GM21526 (cell line): ENCODE data around the gene UNG.
"Not testable (repeated sequence)": the region's sequence is repeated elsewhere in the genome, so short reads cannot be mapped to it uniquely, and the experiment has no call there.

ENCODE experiments used
- ATAC-seq: cut with Tn5 transposase; IDR thresholded peaks from one replicate; pipeline ENCODE4 v1.9.1; 2021; ENCODE audit warnings: moderate library complexity; ENCODE audit not compliant: unreplicated experiment, low FRiP score

The UNG gene

GRCh38 chr12:109116611-109116949, 19.2 kb downstream of the UNG start:
- no peak for ATAC-seq

DNA sequence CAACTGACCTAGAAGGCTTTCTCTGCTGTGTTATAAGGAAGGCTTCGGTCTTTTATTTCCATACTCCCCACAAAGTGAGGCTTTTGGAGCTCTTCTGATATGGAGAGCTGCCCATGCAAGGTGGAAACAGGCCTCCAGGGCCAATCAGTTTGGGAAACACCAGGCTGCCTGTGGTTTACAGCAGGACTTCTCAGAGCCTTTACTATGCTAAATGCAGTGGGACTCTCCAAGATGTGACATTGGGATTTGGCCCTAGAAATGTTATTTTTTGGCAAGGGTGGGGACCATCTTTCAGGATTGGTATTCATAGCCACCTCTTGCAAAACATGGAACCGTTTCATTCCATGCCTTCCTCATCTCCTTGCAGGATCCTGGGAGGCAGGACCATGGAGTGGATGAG, 22.7 kb downstream of the UNG start:
- ATAC-seq, result no peak

DNA sequence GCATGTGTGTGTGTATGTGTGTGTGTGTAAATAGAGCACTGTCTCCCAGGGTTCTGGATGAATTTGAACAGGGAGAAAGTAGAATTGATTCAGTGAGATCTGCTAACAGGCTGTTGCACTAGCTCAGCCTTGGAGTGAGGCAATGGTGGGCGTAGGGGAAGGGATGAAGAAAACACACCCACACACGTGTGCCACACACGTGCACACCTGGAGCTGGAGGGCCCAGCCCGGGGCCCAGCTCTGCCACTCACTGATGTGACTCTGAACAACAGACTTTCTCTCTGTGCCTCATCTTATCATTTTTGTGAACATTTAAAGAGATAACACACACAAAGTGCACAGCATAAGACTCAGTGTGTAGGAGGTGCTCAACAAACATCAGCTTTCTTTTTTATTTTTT, 23.2 kb downstream of the UNG start:
- no peak for ATAC-seq

DNA sequence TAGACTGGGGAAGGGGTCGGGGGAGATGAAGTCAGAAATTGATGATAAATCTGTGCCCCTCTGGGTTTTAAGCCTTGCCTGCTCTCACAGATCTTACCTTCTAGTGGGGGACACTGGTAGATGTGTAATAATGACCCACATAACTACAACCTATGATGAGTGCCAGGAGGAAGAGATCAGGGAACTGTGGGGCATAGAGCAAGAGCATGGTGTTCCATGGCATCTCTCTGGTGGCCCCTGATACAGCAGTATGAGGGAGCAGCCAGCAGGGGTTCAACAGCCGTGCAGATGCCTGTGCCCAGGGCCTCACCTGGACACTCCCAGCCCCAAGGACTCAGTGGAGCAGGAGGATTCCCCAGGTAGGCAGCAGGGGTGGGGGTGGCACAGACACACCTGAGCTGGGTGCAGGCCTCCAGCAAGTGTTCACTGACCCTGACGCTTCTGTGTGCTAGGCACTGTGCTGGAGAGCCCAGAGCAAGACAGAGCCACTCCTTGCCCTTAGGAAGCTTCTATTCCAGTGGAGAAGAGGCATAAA, 24.0 kb downstream of the UNG start:
- ATAC-seq, result no peak

GRCh38 chr12:109124878-109125648, 27.7 kb downstream of the UNG start:
- no peak for ATAC-seq

- no peak for ATAC-seq
Observed at GRCh38 chr12:109125791-109126190, 28.4 kb downstream of the UNG start.

DNA sequence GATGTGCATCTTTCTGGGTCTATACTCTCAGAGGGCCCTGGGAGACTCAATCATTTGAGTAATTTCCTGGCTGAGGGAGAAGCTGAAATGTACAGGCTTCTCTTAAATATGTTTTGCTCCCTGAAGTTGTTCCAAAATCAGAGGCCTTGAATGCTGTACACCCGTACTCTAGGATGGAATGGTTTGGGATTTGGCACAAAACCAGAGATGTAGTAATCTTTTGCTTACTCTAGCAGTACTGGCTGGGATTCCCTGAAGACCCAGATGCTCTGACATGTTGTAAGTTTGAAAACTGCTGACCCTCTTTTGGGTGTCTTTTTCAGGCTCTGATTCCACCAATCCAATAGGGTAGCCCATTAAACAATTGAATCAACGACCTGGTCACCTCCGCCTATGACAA, 29.4 kb downstream of the UNG start:
- ATAC-seq, result no peak

DNA sequence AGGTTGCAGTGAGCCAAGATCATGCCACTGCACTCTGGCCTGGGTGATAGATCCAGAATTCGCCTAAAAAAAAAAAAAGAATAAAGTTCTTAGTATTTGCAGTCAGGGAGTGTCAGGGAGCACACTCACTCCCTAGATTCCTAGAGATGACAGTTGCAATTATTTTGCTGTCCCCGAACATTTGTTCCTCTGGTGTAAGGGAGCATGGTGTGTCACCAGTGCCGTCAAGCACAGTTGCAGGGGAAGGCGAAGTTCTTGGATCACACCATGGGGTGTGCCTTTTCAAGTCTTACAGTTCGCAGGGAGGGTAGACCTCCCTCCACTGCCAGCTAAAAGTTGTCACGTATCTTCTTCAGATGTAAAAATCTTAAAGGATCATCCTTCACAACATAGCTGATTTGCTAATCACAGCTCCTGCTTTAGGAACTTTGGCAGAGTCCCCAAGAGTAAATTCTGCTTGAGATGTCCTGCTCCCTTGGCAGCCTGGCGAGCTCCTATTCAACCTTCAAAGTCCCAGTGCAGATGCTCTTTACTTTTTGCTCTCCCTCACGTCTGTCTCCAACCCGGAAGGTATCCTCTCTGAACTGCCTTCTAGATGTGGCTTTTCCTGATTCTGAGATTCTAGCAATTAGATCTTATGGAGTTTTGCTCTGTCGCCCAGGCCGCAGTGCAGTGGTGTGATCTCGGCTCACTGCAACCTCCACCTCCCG, 30.3 kb downstream of the UNG start:
- ATAC-seq, result no peak

DNA sequence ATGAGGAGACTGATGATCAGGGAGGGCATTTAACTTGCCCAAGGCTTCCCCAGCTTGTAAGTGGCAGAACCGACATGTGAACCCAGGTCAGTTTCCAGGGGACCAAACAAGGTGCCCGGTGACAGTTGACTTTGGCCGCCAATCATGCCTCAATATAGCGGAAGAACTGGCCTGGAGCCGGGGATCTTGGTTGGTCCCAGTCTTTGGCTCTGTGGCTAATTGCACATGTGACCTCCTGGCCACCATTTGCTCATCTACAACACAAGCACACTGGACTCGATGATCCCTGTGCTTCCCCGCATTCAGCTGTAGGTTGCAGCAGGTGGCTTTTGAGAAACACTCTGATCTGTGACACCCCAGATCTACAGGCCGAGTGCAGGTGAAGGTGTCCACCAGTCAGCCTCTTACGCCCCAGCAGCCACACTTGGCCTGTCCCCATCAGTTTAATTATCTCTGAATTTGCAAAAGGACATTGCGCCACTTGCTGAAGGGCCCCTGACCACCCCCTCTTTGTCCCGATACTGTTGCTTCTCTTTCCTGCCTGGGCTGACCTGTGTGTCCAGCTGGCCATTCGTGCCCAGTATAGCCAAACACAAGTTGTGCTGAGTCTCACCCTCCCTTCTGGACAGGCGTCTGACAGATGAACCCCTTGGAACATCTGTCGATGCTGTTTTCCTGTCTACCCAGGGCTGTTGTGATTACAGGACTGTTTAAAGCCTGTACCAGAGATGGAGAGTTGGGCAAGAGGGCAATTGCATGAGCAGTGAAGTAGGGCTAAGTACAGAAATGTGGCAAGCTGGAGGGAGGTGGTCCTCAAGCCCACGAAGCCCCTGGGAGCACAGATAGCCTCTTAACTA, 33.1 kb downstream of the UNG start:
- ATAC-seq, result no peak

GRCh38 chr12:109131154-109132050, 34.0 kb downstream of the UNG start:
- ATAC-seq, result no peak

DNA sequence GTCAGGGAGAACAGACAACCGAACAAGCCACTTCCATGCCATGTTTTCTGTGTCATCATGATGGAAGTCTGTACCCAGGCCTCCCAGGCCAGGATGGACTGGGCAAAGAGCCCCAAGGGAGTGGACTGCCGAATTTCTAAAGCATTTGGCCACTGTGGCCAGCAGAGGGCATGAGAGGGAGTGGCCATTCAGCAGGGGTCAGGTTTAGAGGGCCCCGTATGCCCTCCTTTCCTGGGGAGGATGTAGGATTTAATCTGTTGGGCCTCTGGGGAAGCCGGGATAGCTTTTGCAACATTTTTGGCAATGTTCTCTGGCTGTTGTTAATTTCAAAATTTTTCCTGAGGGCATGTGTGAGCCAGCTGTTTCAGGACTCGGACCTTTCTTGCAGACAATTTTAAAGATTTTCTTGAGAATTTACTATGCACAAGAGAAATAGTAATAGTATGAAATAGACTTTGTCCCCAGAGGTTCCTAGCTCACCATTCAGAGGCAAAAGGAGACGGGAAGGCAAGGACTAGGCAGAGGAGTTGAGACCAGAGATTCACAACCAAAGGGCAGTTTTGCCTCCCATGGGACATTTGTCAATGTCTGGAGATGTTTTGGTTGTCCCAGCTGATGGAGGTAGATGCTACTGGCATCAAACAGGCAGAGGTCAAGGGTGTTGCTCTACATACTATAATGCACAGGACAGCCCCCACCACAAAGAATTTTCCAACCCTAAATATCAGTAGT, 37.0 kb downstream of the UNG start:
- no peak for ATAC-seq

DNA sequence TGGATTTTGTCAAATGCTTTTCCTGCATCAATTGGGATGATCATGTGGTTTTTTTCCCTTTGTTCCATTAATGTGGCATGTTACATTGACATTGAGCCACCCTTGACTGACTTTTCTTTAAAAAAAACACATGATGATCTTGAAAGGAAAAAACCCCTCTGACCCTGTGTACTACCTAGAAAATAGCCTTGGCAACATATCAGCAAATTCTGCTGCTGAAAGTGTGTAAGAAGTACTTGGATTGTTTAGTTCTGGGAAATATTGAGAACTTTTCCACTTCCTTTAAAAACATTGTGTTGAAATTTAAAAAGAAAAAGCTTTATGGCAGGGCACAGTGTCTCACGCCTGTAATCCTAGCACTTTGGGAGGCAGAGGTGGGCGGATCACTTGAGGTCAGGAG, 39.7 kb downstream of the UNG start:
- no peak for ATAC-seq

GRCh38 chr12:109139360-109139759, 42.0 kb downstream of the UNG start:
- no peak for ATAC-seq

DNA sequence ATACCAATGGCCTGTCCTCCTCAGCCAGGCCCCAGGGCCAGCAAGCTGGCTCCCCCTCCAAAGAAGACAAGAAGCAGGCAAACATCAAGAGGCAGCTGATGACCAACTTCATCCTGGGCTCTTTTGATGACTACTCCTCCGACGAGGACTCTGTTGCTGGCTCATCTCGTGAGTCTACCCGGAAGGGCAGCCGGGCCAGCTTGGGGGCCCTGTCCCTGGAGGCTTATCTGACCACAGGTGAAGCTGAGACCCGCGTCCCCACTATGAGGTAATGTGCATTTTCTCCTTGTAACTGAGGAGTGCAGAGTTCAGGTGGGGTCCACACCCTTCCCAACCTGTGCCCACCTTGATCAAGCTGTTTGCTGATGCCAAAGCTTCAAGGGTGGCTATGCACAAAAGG, 42.4 kb downstream of the UNG start:
- no peak for ATAC-seq

DNA sequence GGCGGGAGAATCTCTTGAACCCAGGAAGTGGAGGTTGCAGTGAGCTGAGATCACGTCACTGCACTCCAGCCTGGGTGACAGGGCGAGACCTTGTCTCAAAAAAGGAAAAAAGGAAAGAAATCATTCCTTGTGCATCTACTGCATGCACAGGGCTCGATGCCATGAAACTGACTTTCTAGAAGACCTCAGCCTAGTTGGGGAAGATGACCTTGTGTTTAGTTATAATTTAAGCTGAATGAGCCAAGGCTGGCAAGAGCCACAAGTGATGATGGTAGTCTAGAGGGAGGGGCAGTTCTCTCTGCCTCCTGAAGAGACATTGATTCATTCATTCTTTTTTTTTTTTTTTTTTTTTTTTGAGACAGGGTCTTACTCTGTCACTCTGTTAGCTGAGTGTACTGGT, 43.2 kb downstream of the UNG start:
- no peak for ATAC-seq

DNA sequence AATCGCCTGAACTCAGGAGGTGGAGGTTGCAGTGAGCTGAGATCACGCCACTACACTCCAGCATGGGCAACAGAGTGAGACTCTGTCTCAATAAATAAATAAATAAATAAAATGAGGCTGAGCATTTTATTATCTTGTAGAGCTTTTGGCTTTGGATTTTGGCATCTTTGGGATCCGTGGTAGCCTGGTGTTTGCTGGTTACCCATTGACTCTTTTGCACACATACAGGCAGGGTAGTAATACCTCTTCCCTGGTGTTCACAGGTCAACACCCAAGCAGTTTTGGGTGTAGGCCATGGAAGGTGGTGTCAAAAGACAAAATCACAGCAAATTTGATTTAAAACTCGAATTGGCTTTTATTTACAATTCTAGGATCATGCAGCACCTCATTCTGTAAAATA, 46.8 kb downstream of the UNG start:
- no peak for ATAC-seq

DNA sequence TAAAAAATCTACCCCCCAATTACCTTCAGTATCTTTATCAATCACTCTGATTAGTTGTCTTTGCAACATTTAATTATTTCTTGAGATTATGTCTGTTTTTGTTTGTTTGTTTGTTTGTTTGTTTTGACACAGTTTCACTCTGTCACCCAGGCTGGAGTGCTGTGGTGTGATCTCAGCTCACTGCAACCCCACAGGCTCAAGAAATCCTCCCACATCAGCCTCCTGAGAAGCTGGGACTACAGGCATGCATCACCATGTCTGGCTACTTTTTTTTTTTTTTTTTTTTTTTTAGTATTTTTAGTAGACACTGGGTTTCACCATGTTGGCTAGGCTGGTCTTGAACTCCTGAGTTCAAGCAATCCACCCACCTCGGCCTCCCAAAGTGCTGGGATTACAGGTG, 49.7 kb downstream of the UNG start:
- not testable (repeated sequence) for ATAC-seq

GRCh38 chr12:109147954-109148353, 50.6 kb downstream of the UNG start:
- ATAC-seq, result no peak

DNA sequence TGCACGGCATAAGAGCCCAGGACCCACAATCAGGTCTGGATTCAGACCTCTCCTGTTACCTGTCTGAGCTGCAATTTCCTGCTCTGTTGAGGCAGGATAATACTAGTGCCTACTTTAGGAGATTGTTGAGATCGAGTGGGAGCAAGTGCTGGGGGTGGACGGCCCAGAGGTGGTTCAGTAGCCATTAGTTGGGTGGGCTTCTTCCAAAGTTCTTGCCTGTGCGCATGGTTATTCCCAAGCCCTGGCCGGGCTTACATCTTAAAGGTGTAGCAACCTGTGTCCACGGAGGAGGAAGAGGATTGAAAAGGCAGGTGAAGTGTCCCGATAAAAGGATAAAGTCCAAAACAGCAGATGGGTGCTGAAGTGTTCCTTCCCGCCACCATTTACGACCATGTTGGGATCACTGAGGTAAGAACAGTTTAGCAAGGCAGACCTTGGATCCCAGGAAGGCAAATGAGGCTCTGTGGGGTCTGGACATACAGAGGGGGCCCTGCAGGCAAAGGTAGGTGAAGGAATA, 52.8 kb downstream of the UNG start:
- no peak for ATAC-seq
